HepG2 (cell line): ENCODE results near the gene KCTD19. TPM values are rescaled to one million over a fixed set of nuclear protein-coding genes. Genes with fewer than 3 reads are reported as not detected.

Experiments
- ATF6 ChIP-seq: sonication (generic); formaldehyde crosslinking; conservative IDR thresholded peaks from 2 replicates; pipeline ENCODE4 v1.4.0; 2020; ENCODE audit warnings: missing genetic modification reagents
- ELF3 ChIP-seq: IDR thresholded peaks from 2 replicates; pipeline ENCODE4 v1.6.1; 2016; ENCODE audit warnings: missing genetic modification reagents, missing compliant biosample characterization
- EZH2 ChIP-seq: conservative IDR thresholded peaks from 2 replicates; pipeline ENCODE4 v1.6.1; 2012; ENCODE audit warnings: mild to moderate bottlenecking, low read depth, low read length, moderate library complexity
- FOXJ3 ChIP-seq: sonication (generic); formaldehyde crosslinking; IDR thresholded peaks from 2 replicates; pipeline ENCODE4 v1.4.0; 2020; ENCODE audit warnings: missing genetic modification reagents, mild to moderate bottlenecking, borderline replicate concordance
- GLI4 ChIP-seq: sonication (generic); formaldehyde crosslinking; IDR thresholded peaks from 2 replicates; pipeline ENCODE4 v1.5.1; 2020; ENCODE audit warnings: missing genetic modification reagents, mild to moderate bottlenecking, moderate library complexity, borderline replicate concordance
- HDAC6 ChIP-seq: fragments of 200-600 bp; sonication (generic); IDR thresholded peaks from 2 replicates; pipeline ENCODE4 v1.7.0; 2017; ENCODE audit warnings: mild to moderate bottlenecking, antibody characterized with exemption, low read length, low read depth
- HMGXB3 ChIP-seq: sonication (generic); formaldehyde crosslinking; IDR thresholded peaks from 2 replicates; pipeline ENCODE4 v1.4.0; 2020; ENCODE audit warnings: missing genetic modification reagents, borderline replicate concordance
- JARID2 ChIP-seq: sonication (generic); formaldehyde crosslinking; IDR thresholded peaks from 2 replicates; pipeline ENCODE4 v1.8.1; 2023; ENCODE audit warnings: missing genetic modification reagents, inconsistent platforms; ENCODE audit not compliant: insufficient replicate concordance
- KAT7 ChIP-seq: IDR thresholded peaks from 2 replicates; pipeline ENCODE4 v1.6.1; 2018; ENCODE audit warnings: borderline replicate concordance, missing compliant biosample characterization
- KDM5A ChIP-seq: fragments of 200-600 bp; sonication (generic); IDR thresholded peaks from 2 replicates; pipeline ENCODE4 v1.7.0; 2018; ENCODE audit warnings: antibody characterized with exemption, mild to moderate bottlenecking, low read length, borderline replicate concordance
- NBN ChIP-seq: fragments of 450-650 bp; conservative IDR thresholded peaks from 2 replicates; pipeline ENCODE4 v1.6.1; 2017
- PBX3 ChIP-seq: sonication (generic); formaldehyde crosslinking; IDR thresholded peaks from 2 replicates; pipeline ENCODE4 v1.8.1; 2023; ENCODE audit warnings: missing genetic modification reagents, inconsistent platforms, borderline replicate concordance
- PRDM15 ChIP-seq: sonication (generic); formaldehyde crosslinking; IDR thresholded peaks from 2 replicates; pipeline ENCODE4 v1.4.0; 2020; ENCODE audit warnings: missing genetic modification reagents
- PRPF4 ChIP-seq: fragments of 200-400 bp; formaldehyde crosslinking; IDR thresholded peaks from 2 replicates; pipeline ENCODE4 v1.6.1; 2016; ENCODE audit warnings: low read length, low read depth; ENCODE audit not compliant: poor library complexity, severe bottlenecking
- SSRP1 ChIP-seq: IDR thresholded peaks from 2 replicates; pipeline ENCODE4 v1.6.1; 2016; ENCODE audit warnings: control low read depth
- ZBTB3 ChIP-seq: sonication (generic); formaldehyde crosslinking; IDR thresholded peaks from 2 replicates; pipeline ENCODE4 v1.4.0; 2020; ENCODE audit warnings: low read depth, mild to moderate bottlenecking, moderate library complexity, missing genetic modification reagents, borderline replicate concordance
- ZNF274 ChIP-seq: sonication (generic); formaldehyde crosslinking; IDR thresholded peaks from 2 replicates; pipeline ENCODE4 v1.5.1; 2020; ENCODE audit warnings: mild to moderate bottlenecking, missing genetic modification reagents
- ZNF564 ChIP-seq: sonication (generic); formaldehyde crosslinking; IDR thresholded peaks from 2 replicates; pipeline ENCODE4 v1.8.1; 2023; ENCODE audit warnings: mild to moderate bottlenecking, missing genetic modification reagents
- polyA plus RNA-seq, 8 experiments: library from polyadenylated mRNA; depleted of rRNA in 3 of 8; stranded (reverse) in 7 of 8; unstranded in 1 of 8; fragments of >200 nt; fragmentation: Illumina TruSeq in 4 of 8; extraction: Trizol in 4 of 8; gene quantifications; 2 replicates each; pipeline versions ENCODE4 v1.2.1 to v1.2.3, GENCODE V29; 2011 to 2016; ENCODE audit warnings: low read depth in 4 of 8, missing spikeins in 1 of 8, mixed read lengths in 1 of 8; ENCODE audit not compliant: insufficient read depth in 1 of 8
- total RNA-seq, 5 experiments: library from RNA; depleted of rRNA; stranded (reverse); fragments of >200 nt; fragmentation: Illumina TruSeq; extraction: Trizol; gene quantifications; 2 replicates each; pipeline ENCODE4 v1.2.3, GENCODE V29; 2016; ENCODE audit warnings: low read depth in 1 of 5

Gene KCTD19
- total and polyA plus RNA-seq, 2 of the 13 experiments (the other 11 are each of a cell fraction or from before 2014, with no cell fraction given): not detected

DNA sequence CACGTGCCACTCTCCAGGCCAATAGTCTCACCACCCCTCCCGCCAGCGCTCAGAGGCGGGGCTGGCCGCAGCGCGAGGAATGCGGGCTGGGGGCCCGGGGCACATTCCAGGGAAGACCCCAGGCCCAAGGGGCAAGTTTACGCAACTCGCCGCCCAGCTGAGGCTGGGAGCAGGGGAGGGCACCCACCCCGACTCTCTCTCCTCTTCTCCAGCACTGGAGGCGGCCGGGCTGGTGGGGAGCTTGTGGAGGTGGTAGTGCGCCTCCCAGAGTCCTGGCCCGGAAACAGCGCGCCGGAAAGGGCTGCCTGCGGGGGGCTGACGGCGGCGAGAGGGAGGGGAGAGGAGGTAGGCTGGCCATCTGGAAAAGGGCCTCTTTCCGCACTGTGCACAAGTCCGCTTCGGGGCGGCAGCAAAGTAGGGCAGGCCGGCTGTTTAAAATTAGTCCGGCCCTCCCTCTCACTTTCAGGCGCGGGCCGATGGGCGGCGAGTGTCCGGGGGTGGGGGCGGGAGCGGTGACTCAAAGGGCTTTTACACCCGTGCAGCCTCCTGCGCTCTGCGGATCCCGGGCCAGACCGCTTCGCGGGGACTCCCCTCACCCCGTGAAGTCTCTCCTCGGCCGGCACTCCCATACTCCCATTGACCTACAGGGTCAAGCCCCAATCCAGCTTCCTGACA is 80.3 kb downstream of the KCTD19 start (continued):
- TF ChIP-seq HMGXB3 (CRISPR knock-in tag): peak; percentile 29; the same call in 1 of the 2 replicates
- TF ChIP-seq ZNF274 (CRISPR knock-in tag): peak; percentile 61
- no peak for TF ChIP-seq GLI4 (CRISPR knock-in tag)
- TF ChIP-seq NBN: no peak
- TF ChIP-seq EZH2: no peak
- no peak for TF ChIP-seq KAT7
- no peak for TF ChIP-seq PBX3 (CRISPR knock-in tag)
- TF ChIP-seq ZNF564: peak; percentile 73; the same call in 1 of the 2 replicates
- no peak for TF ChIP-seq ZBTB3 (CRISPR knock-in tag)
- peak; percentile 80; the same call in 1 of the 2 replicates for TF ChIP-seq ELF3
- peak; percentile 85; the same call in 1 of the 2 replicates for TF ChIP-seq FOXJ3 (CRISPR knock-in tag)
- TF ChIP-seq ATF6: peak; percentile 86; the same call in 1 of the 2 replicates
- TF ChIP-seq PRDM15 (CRISPR knock-in tag): no peak; the same call in 1 of the 2 replicates
- TF ChIP-seq JARID2 (CRISPR knock-in tag): peak; percentile 76
- TF ChIP-seq SSRP1 (CRISPR knock-in tag): peak; percentile 90
- TF ChIP-seq KDM5A: peak; percentile 60; the same call in 1 of the 2 replicates
- no peak for TF ChIP-seq HDAC6
- no peak for TF ChIP-seq PRPF4
